WTC11 (cell line): ENCODE data around the gene CRYBB1. TPM values are rescaled to one million over a fixed set of nuclear protein-coding genes. Genes with fewer than 3 reads are reported as not detected.
A peak's percentile ranks its signal among the peaks of the same experiment; 100 is the strongest.

ENCODE experiments used
- ATAC-seq: fragments of 200-7000 bp; cut with Tn5 transposase; 2 replicates; pipeline ENCODE4 v1.10.0; 2021; ENCODE audit warnings: mild to moderate bottlenecking, moderate library complexity
- CTCF ChIA-PET: fragments of 300-600 bp; sonication (Branson Sonifier 250); formaldehyde crosslinking; loops from one replicate; lab custom pipeline; 2021; ENCODE audit warnings: antibody characterized with exemption; lab: Charles Lee
- POLR2A ChIA-PET: fragments of 350-600 bp; sonication (Branson Sonifier 250); formaldehyde crosslinking; loops from one replicate; lab custom pipeline; 2021; ENCODE audit warnings: antibody characterized with exemption; lab: Charles Lee
- DNase-seq: peaks from one replicate; pipeline ENCODE4 v3.0.0; 2021; ENCODE audit warnings: low spot score
- H3K27ac Mint-ChIP-seq: 2 replicates; pipeline ENCODE4 v1.8.0; 2021; ENCODE audit warnings: mixed read lengths
- H3K27me3 Mint-ChIP-seq: 2 replicates; pipeline ENCODE4 v1.8.0; 2021; ENCODE audit warnings: low read depth, mild to moderate bottlenecking, moderate library complexity, mixed read lengths
- H3K36me3 Mint-ChIP-seq: 2 replicates; pipeline ENCODE4 v1.8.0; 2021; ENCODE audit warnings: mixed read lengths
- H3K4me1 Mint-ChIP-seq: 2 replicates; pipeline ENCODE4 v1.8.0; 2022; ENCODE audit warnings: mixed read lengths
- H3K4me3 Mint-ChIP-seq: 2 replicates; pipeline ENCODE4 v1.8.0; 2021; ENCODE audit warnings: mild to moderate bottlenecking, moderate library complexity, mixed read lengths
- H3K9me3 Mint-ChIP-seq: 2 replicates; pipeline ENCODE4 v1.8.0; 2021; ENCODE audit warnings: mixed read lengths
- FOXP1 ChIP-seq: sonication (generic); formaldehyde crosslinking; IDR thresholded peaks from 2 replicates; pipeline ENCODE4 v1.8.0; 2022; ENCODE audit warnings: missing genetic modification reagents, mild to moderate bottlenecking, moderate library complexity, borderline replicate concordance
- GABPB1 ChIP-seq: sonication (generic); formaldehyde crosslinking; IDR thresholded peaks from 2 replicates; pipeline ENCODE4 v1.8.1; 2023; ENCODE audit warnings: mild to moderate bottlenecking, missing genetic modification reagents
- GTF2I ChIP-seq: fragments of 250-450 bp; sonication (Bioruptor Pico); conservative IDR thresholded peaks from 2 replicates; pipeline ENCODE4 v1.4.0; 2021; ENCODE audit warnings: mild to moderate bottlenecking
- JUN ChIP-seq: sonication (generic); formaldehyde crosslinking; IDR thresholded peaks from 2 replicates; pipeline ENCODE4 v1.8.0; 2023; ENCODE audit warnings: mild to moderate bottlenecking, missing genetic modification reagents
- NR1H2 ChIP-seq: sonication (generic); formaldehyde crosslinking; IDR thresholded peaks from 2 replicates; pipeline ENCODE4 v1.9.0; 2021; ENCODE audit warnings: mild to moderate bottlenecking, moderate library complexity, missing genetic modification reagents
- RELA ChIP-seq: sonication (generic); formaldehyde crosslinking; IDR thresholded peaks from 2 replicates; pipeline ENCODE4 v1.8.1; 2022; ENCODE audit warnings: missing genetic modification reagents, mild to moderate bottlenecking, borderline replicate concordance
- ZNF232 ChIP-seq: sonication (generic); formaldehyde crosslinking; IDR thresholded peaks from 2 replicates; pipeline ENCODE4 v1.8.0; 2022; ENCODE audit warnings: mild to moderate bottlenecking, missing genetic modification reagents
- ZNF416 ChIP-seq: fragments of 250-450 bp; sonication (Bioruptor Pico); IDR thresholded peaks from 2 replicates; pipeline ENCODE4 v1.9.0; 2021; ENCODE audit warnings: mild to moderate bottlenecking, inconsistent platforms
- total RNA-seq: library from RNA; stranded (reverse); gene quantifications from 3 replicates; pipeline ENCODE4 v1.2.3, GENCODE V29; 2021
- TF ChIP-seq, protein P1 (sequence below): fragments of 250-450 bp; sonication (Bioruptor Pico); IDR thresholded peaks from 2 replicates; pipeline ENCODE4 v1.9.0; 2021; ENCODE audit warnings: mild to moderate bottlenecking
- TF ChIP-seq, protein P2 (sequence below): sonication (generic); formaldehyde crosslinking; IDR thresholded peaks from 2 replicates; pipeline ENCODE4 v1.8.1; 2022; ENCODE audit warnings: low read depth, mild to moderate bottlenecking, moderate library complexity, missing genetic modification reagents, borderline replicate concordance
- TF ChIP-seq, protein P3 (sequence below): sonication (generic); formaldehyde crosslinking; IDR thresholded peaks from 2 replicates; pipeline ENCODE4 v1.8.0; 2022; ENCODE audit warnings: mild to moderate bottlenecking, missing genetic modification reagents
- TF ChIP-seq, protein P4 (sequence below): sonication (generic); formaldehyde crosslinking; IDR thresholded peaks from 2 replicates; pipeline ENCODE4 v1.8.0; 2023; ENCODE audit warnings: missing genetic modification reagents, mild to moderate bottlenecking, borderline replicate concordance
- TF ChIP-seq, protein P5 (sequence below): sonication (generic); formaldehyde crosslinking; conservative IDR thresholded peaks from 2 replicates; pipeline ENCODE4 v1.8.1; 2022; ENCODE audit warnings: mild to moderate bottlenecking, missing genetic modification reagents
- TF ChIP-seq, protein P6 (sequence below): sonication (generic); formaldehyde crosslinking; IDR thresholded peaks from 2 replicates; pipeline ENCODE4 v1.8.1; 2023; ENCODE audit warnings: mild to moderate bottlenecking, missing genetic modification reagents
- TF ChIP-seq, protein P7 (sequence below): sonication (generic); formaldehyde crosslinking; IDR thresholded peaks from 2 replicates; pipeline ENCODE4 v1.8.1; 2023; ENCODE audit warnings: mild to moderate bottlenecking, missing genetic modification reagents
- TF ChIP-seq, protein P8 (sequence below): sonication (generic); formaldehyde crosslinking; IDR thresholded peaks from 2 replicates; pipeline ENCODE4 v1.8.1; 2022; ENCODE audit warnings: mild to moderate bottlenecking, missing genetic modification reagents, moderate library complexity, borderline replicate concordance

The CRYBB1 gene
- total RNA-seq, 1 experiment from 2014 or later, result 4.0 TPM

DNA sequence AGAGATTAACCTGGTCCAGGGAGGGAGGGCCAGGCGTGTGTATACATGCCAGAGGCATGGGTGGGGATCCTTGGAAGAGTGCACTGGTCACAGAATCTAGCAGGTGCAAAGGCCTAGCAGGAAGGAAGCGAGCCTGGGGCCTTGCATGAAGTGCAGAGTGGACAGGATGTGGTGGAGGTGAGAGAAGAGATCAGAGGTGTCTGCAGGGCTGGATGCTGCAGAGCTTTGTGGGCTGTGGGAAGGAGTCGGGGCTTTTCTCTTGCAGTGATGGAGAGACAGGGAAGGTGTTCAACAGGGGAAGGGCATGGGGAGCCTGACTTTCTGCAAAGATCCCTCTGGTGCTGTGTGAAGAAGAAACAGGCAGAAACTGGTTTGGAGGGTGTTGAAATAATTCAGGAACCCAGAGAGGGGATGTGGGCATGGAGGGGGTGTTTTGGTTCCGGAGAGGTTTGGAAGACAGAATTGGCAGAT, 25.4 kb downstream of the CRYBB1 start (continued):
- TF ChIP-seq, protein P1, sequence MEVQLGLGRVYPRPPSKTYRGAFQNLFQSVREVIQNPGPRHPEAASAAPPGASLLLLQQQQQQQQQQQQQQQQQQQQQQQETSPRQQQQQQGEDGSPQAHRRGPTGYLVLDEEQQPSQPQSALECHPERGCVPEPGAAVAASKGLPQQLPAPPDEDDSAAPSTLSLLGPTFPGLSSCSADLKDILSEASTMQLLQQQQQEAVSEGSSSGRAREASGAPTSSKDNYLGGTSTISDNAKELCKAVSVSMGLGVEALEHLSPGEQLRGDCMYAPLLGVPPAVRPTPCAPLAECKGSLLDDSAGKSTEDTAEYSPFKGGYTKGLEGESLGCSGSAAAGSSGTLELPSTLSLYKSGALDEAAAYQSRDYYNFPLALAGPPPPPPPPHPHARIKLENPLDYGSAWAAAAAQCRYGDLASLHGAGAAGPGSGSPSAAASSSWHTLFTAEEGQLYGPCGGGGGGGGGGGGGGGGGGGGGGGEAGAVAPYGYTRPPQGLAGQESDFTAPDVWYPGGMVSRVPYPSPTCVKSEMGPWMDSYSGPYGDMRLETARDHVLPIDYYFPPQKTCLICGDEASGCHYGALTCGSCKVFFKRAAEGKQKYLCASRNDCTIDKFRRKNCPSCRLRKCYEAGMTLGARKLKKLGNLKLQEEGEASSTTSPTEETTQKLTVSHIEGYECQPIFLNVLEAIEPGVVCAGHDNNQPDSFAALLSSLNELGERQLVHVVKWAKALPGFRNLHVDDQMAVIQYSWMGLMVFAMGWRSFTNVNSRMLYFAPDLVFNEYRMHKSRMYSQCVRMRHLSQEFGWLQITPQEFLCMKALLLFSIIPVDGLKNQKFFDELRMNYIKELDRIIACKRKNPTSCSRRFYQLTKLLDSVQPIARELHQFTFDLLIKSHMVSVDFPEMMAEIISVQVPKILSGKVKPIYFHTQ, result no peak

DNA sequence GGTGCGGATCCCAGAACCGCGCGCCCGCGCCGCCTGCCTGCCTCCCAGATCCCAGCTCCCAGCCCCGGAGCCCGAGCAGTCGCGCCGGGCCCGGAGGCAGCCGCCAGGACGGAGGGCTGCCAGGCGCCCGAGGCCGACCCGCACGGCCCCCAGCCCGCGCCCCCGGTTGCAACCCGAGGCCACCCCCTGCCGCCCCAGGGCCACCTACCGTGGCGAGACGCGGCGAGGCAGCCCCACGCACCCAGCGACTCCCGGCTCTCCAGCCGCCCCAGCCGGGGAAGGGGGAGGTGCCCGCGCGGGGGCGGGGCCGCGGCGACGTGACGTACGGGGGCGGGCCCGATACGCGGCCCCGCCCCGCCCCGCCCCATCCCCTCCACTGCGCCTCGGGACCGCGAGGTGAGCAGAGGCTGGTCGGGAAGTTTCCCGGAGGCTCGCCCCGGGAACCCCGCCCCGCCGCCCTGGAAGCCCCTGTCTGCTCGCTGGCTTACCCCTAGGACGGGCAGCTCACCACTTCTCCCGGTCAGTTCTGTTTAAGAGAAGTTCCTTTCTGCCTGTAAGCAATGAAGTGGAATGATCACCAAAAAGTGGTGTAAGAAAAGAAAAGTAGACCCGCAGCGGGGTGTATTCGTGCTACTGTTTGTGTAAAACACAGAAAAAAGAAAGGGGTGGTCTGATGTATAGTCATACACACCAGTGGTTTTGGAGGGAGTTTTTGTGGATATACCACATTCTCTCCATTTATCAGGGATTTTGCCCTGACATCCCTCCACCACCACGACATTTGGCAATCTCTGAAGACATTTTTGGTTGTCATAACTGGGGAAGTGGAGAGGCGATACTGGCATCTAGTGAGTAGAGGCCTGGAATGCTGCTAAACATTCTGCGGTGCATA, 27.7 kb downstream of the CRYBB1 start, which contains the start of gene TPST2:
Gene TPST2 (minus strand): TSS at position 288 of the 892 bp plus-strand sequence. CDS start 48,502 bp downstream, outside the sequence.
- ChIA-PET CTCF (interaction anchor here (0.6 to 2.1 kb wide), 7 partner anchors 10 to 83 kb away, joined by 3 to 4 read pairs (median 3); no protein-coding TSS in a partner anchor), POLR2A (interaction anchor here (0.9 to 1.9 kb wide), 4 partner anchors 10 to 107 kb away, joined by 3 to 4 read pairs (median 4); partner anchors contain the start of genes CRYBB1, HPS4 and SRRD)
- DNase-seq, result peak; percentile 75
- peak within 1 kb of the TSS; percentile 86 for H3K27ac Mint-ChIP-seq
- ATAC-seq, result peak; percentile 80
- H3K4me1 Mint-ChIP-seq, result peaks cover 46% of the 10 kb centered on the region
- peaks cover 6% of the 10 kb centered on the region; the same call in 1 of the 2 replicates for H3K9me3 Mint-ChIP-seq
- H3K27me3 Mint-ChIP-seq, result no peaks in the 10 kb centered on the region; the same call in 1 of the 2 replicates
- H3K4me3 Mint-ChIP-seq, result peak within 1 kb of the TSS; percentile 85
- peaks cover 15% of the 10 kb centered on the region for H3K36me3 Mint-ChIP-seq
- TF ChIP-seq ZNF232 (no peak), GTF2I (peak; percentile 64; the same call in 1 of the 2 replicates), JUN (CRISPR knock-in tag) (no peak), GABPB1 (CRISPR knock-in tag) (no peak), RELA (no peak), ZNF416 (CRISPR knock-in tag) (no peak), FOXP1 (CRISPR knock-in tag) (no peak), NR1H2 (CRISPR knock-in tag) (no peak)
- TF ChIP-seq, protein P2, sequence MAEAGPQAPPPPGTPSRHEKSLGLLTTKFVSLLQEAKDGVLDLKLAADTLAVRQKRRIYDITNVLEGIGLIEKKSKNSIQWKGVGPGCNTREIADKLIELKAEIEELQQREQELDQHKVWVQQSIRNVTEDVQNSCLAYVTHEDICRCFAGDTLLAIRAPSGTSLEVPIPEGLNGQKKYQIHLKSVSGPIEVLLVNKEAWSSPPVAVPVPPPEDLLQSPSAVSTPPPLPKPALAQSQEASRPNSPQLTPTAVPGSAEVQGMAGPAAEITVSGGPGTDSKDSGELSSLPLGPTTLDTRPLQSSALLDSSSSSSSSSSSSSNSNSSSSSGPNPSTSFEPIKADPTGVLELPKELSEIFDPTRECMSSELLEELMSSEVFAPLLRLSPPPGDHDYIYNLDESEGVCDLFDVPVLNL (CRISPR knock-in tag), result no peak
- TF ChIP-seq, protein P3, sequence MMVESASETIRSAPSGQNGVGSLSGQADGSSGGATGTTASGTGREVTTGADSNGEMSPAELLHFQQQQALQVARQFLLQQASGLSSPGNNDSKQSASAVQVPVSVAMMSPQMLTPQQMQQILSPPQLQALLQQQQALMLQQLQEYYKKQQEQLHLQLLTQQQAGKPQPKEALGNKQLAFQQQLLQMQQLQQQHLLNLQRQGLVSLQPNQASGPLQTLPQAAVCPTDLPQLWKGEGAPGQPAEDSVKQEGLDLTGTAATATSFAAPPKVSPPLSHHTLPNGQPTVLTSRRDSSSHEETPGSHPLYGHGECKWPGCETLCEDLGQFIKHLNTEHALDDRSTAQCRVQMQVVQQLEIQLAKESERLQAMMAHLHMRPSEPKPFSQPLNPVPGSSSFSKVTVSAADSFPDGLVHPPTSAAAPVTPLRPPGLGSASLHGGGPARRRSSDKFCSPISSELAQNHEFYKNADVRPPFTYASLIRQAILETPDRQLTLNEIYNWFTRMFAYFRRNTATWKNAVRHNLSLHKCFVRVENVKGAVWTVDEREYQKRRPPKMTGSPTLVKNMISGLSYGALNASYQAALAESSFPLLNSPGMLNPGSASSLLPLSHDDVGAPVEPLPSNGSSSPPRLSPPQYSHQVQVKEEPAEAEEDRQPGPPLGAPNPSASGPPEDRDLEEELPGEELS (CRISPR knock-in tag), result 0 out of 2 replicates have a peak, but pooled peaks have one; percentile 41
- TF ChIP-seq, protein P4, sequence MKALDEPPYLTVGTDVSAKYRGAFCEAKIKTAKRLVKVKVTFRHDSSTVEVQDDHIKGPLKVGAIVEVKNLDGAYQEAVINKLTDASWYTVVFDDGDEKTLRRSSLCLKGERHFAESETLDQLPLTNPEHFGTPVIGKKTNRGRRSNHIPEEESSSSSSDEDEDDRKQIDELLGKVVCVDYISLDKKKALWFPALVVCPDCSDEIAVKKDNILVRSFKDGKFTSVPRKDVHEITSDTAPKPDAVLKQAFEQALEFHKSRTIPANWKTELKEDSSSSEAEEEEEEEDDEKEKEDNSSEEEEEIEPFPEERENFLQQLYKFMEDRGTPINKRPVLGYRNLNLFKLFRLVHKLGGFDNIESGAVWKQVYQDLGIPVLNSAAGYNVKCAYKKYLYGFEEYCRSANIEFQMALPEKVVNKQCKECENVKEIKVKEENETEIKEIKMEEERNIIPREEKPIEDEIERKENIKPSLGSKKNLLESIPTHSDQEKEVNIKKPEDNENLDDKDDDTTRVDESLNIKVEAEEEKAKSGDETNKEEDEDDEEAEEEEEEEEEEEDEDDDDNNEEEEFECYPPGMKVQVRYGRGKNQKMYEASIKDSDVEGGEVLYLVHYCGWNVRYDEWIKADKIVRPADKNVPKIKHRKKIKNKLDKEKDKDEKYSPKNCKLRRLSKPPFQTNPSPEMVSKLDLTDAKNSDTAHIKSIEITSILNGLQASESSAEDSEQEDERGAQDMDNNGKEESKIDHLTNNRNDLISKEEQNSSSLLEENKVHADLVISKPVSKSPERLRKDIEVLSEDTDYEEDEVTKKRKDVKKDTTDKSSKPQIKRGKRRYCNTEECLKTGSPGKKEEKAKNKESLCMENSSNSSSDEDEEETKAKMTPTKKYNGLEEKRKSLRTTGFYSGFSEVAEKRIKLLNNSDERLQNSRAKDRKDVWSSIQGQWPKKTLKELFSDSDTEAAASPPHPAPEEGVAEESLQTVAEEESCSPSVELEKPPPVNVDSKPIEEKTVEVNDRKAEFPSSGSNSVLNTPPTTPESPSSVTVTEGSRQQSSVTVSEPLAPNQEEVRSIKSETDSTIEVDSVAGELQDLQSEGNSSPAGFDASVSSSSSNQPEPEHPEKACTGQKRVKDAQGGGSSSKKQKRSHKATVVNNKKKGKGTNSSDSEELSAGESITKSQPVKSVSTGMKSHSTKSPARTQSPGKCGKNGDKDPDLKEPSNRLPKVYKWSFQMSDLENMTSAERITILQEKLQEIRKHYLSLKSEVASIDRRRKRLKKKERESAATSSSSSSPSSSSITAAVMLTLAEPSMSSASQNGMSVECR, result no peak
- TF ChIP-seq, protein P5, sequence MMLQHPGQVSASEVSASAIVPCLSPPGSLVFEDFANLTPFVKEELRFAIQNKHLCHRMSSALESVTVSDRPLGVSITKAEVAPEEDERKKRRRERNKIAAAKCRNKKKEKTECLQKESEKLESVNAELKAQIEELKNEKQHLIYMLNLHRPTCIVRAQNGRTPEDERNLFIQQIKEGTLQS (CRISPR knock-in tag), result no peak
- TF ChIP-seq, protein P6, sequence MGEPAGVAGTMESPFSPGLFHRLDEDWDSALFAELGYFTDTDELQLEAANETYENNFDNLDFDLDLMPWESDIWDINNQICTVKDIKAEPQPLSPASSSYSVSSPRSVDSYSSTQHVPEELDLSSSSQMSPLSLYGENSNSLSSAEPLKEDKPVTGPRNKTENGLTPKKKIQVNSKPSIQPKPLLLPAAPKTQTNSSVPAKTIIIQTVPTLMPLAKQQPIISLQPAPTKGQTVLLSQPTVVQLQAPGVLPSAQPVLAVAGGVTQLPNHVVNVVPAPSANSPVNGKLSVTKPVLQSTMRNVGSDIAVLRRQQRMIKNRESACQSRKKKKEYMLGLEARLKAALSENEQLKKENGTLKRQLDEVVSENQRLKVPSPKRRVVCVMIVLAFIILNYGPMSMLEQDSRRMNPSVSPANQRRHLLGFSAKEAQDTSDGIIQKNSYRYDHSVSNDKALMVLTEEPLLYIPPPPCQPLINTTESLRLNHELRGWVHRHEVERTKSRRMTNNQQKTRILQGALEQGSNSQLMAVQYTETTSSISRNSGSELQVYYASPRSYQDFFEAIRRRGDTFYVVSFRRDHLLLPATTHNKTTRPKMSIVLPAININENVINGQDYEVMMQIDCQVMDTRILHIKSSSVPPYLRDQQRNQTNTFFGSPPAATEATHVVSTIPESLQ, result no peak
- TF ChIP-seq, protein P7, sequence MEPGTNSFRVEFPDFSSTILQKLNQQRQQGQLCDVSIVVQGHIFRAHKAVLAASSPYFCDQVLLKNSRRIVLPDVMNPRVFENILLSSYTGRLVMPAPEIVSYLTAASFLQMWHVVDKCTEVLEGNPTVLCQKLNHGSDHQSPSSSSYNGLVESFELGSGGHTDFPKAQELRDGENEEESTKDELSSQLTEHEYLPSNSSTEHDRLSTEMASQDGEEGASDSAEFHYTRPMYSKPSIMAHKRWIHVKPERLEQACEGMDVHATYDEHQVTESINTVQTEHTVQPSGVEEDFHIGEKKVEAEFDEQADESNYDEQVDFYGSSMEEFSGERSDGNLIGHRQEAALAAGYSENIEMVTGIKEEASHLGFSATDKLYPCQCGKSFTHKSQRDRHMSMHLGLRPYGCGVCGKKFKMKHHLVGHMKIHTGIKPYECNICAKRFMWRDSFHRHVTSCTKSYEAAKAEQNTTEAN, result no peak
- TF ChIP-seq, protein P8, sequence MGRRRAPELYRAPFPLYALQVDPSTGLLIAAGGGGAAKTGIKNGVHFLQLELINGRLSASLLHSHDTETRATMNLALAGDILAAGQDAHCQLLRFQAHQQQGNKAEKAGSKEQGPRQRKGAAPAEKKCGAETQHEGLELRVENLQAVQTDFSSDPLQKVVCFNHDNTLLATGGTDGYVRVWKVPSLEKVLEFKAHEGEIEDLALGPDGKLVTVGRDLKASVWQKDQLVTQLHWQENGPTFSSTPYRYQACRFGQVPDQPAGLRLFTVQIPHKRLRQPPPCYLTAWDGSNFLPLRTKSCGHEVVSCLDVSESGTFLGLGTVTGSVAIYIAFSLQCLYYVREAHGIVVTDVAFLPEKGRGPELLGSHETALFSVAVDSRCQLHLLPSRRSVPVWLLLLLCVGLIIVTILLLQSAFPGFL (CRISPR knock-in tag), result no peak
